NCI-H510A treated with DMSO at 0.1 percent for 48 hours (cell line): ENCODE results near the gene PANX1.

Experiments used
- DNase-seq: peaks from one replicate; lab custom pipeline; 2025; lab: John Stamatoyannopoulos, UW

The PANX1 gene

DNA sequence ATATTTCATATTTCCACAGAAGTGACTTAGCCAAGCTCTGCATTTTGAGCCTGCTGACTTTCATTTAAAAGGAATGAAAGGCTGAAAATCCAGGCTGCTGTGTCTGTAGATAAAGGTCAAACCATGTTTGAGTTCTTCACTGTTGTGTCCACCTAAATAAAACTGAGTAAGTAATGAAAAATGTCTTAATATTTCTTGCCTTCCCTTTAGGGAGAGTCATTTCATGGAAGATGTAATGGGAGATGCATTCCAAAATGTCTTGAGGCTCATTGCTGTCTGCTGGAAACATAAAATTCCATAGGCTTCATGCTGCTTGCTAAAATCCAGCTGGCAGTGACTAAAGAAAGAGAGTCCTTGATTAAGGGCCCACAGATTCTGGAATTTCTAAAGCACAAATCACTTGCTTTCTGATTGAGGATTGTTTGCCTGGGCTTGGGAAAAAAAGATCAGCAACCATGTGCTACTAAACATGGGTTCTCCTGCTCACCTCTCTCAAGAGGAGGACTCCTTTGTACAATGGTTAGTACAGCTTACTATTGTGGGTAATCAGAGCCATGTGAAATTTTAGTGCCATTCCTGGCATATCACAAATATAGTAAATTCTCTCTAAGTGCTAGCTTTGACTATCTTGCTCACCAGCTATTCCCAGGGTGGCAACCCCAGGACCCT, 56.9 kb downstream of the PANX1 start:
- no peak for DNase-seq

DNA sequence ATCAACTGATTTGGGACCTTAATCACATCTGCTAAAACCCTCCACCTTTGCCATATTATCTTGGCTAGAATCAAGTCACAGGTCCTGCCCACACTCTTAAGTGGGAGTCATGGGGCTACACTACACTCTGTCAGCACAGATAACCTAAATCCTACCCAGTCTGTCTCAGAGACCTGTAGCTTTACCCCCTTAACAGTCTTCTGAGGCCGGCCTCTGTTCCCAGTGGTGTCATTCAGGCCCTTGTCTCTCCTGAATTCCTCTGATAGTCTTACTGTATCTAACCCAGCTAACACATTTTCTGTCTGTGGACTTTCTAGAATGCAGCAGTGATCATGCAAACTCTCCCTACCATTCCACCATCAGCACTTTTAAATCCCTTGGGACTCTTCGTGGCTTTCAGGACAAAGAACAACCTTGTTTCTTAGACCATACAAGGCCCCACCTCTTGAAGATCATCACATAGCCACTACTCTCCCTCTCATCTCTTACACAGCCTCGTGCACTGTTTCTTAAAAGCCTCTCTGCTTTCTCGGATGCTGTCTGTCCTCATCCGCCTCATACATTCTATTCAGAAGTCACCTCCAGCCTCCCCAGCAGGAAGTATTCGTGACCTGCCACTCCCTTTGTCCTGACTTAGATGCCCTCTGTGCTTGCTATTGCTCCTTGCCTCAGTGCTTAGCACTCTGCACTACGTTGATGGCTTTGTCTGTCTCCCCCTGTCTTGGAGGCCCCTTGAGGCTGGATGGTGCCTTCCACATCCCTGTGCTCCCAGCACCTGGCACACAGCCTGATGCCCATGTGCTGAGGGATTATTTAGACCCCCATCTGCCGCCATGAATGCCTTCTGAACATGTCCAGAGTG, 57.9 kb downstream of the PANX1 start:
- DNase-seq: no peak

DNA sequence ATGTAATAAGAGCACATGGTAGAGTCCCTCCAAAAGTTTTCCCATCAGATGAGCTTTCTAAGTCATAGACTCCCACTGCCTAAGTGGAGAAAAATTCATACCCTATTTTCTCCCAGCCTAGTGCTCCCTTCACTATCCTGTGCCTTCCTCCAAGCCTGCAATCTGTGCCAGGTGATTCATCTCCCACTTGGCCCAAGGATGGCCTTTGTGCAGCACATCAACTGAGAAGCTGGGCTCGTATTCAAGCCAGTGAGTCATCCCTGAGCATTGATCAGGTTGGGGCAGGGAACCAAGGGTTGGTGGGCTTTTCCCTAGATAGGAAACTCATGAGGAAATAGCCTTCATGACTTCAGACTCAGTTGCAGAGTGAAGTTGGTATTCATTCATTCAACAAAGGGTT, 64.6 kb downstream of the PANX1 start:
- DNase-seq: no peak

DNA sequence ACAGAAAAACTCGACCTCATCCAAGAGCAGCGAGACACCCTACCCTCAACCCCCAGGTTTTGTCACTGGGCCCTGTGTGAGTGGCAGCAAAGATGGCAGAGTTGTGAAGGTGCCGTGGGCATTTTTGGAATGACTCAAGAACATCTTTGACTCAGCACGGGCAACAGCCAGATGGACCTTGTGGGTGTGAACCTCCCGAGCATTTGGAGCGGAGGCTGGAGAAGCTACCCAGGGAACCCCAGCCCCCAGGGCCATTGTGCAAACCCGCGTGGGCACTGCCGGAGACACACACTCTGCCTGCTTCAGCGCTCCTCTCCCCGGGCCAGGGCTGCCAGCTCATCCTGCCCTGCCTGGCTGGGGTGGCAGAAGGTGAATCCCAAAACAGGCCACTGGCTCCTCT, 66.1 kb downstream of the PANX1 start:
- DNase-seq: no peak

DNA sequence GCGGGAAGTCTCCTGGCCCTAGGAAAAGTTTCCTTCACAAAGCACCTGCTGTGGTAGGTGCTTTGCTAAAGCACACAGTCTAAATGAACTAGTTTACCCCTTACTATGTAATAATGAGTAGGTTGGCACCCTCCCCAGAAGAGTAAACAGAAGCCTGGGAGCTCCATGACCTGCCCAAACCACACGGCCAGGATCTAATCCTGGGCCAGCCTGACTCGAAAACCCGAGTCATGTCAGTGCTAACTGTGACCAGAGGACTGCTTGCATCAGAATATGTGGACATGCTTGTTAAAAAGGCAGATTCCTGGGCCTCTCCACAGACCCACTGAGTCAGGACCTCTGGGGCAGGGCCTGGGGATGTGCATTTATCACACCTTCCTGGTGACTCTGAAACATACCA, 67.7 kb downstream of the PANX1 start:
- no peak for DNase-seq

DNA sequence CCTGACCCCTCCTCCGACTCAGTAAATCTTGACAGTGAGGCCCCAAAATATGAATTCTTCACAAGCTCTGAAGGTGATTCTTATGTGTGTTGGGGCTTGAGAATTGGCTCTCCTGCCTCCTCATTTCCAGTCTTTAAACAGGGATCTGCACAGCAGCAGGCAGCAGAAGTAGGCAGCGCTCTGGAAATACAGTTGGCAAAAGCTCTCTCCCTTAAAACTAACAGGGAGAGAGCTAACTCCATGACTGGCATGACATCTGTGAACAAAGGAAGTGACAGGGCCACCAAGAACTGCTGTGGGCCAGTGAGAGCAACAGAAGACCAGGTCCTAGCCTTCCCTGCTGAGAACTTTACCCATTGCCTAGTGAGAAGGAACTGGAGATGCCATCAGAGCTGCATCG, 70.1 kb downstream of the PANX1 start:
- DNase-seq: no peak

DNA sequence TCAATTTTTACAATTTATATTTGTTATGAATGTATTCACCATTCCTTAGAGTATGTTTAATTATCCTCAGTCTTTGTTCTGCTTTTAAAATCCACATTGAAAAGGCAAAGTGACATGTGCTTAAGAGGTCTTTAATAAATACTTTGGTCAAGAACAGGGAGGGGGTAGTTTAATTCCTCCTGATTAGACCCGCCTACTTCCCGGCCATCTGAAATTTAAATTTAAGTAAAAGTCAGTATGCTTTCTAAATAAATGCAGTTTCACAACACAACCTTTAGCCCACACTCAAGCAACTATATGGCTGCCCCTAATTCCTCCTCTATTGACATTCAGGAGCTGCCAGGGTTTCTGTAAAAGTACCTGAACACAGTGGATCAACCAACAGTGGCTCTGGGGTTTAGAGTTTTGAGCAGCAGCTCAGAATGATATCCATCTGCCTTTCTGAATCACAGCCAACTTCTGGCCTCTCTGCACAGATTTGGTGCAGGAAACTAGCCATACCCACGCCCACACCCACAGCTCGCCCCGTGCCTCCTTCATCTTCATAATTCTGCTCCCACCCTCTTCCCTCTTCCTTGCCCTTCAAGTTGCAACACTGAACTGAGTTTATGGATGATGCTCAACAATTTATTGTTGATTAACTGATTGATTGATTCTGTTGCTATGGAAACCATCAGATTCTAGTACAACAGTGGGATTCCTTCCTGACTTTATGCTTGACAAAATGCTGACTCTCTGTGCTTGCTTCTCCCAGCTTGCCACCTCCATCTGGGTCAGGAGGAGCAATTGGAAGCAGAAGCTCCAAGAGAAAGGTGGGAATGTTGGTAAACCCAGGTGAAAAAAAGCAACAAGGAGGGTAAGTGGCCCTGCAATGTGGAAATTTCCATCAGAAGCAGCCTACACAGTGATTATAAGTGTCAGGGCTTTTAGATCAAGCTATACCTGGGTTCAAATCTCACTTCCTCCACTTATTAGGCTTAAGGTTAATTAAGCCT, 70.8 kb downstream of the PANX1 start:
- DNase-seq: no peak

DNA sequence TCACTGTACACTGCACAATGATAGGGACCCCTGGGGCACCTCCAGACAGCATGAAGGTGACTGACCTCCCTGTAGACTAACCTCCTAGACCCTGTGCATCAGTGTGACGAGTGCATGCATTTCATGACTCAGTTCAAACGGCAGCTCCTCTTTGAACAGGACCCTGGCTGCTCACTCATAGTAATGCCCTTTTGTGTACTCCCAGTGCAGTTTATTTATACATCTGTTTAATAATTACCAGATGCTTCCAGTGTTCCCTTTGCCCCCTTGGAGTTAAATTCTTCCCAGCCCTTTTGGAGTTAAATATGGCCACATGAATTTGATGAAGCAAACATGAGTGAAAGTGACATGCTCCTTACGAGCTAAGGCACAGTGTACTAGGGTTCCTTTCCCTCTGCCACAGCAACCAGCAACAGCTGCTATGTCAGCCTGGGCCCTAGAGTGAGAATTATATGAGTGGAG, 72.4 kb downstream of the PANX1 start:
- no peak for DNase-seq

DNA sequence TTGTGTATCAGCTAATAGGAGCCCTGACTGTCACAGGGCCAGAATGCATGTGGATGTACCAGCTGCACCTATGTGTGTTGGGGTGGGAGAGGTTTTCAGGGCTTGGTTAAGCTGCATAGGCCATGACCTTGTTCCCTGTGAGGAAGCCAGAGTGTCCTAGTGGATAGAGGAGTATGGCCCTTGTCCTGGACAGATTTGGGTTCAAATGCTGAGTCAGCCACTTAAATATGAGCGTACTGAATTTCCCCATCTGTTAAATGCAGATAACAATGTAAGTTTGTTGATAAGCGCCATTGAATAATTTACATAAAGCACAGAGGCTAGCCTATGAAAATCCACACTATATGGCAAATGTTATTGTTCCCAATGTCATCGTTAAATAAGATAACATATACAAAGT, 74.4 kb downstream of the PANX1 start:
- no peak for DNase-seq

DNA sequence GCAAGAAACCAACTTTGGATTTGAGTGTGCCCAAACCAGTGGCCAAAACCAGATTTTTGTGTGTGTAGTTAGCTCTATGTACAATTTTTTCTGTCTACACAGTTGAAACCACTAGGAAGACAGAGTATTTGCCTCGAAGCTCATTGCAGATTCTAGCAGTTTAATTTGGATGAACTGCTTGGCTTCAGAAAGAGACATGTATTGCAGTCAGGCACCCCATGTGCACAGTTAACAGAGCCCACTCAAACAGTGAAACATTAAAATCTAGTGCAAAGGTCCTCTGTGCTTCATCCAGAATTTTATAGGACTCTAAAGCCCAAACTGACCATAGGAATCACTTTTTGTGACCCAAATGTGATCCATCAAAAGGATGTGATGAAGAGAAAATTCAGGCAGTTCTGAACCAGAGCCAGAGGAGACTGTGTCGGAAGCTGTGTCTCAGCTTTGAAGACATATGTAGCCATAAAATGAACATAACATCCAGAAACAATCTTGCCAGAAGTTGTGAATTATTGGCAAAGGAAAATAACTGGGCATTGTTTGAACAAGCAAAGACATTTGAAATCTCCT, 82.7 kb downstream of the PANX1 start:
- no peak for DNase-seq

DNA sequence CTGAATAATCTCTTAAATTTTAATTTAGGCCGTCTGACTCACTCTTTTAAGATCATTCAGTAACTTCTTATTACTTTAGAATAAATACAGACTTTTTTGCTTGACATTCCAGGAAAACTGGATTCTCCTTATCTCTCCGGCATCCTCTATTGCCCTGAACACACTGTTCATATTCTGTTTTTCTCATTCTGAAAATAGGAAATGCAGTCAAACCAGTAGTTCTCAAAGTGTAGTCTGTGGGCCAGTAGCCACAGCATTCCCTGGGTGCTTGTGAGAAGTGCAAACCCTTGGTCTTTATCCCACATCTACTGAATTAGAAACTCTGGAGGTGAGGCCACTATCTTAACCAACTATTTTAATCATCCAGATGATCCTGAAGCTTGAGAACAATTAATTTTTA, 84.3 kb downstream of the PANX1 start:
- DNase-seq: no peak

DNA sequence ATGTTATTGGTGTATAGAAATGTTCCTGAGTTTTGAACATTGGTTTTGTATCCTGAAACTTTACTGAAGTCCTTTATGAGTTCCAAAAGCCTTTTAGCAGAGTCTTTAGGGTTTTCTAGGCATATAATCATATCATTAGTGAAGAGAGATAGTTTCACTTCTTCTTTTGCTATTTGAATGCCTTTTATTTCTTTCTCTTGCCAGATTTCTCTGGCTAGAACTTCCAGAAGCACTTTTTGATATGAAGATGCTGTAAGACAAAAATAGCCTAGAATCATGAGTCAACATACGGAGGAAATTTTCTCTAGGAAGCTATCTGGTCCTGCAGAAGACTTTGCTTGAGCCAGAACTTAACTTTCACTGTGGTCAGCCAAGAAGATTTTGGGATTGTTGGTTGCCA, 89.1 kb downstream of the PANX1 start:
- no peak for DNase-seq

DNA sequence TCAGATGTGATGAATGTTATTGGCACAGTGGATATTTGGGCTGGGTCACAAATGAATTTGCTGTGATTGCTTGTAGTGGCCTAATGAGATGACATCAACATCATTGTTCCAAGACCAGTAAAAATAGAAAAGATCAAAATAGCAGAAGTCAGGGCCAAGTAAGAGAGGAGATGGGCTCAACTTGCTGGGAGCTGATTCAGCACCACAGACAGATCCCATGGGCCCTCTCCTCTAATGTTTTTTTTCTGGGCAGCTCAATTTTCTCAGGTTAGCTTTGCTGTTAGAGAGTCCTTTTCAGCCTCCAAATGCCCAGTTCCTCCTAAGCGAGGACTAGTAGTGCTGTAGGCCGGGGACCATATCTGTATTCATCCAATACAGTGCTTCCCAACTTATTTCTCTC, 89.7 kb downstream of the PANX1 start:
- no peak for DNase-seq

DNA sequence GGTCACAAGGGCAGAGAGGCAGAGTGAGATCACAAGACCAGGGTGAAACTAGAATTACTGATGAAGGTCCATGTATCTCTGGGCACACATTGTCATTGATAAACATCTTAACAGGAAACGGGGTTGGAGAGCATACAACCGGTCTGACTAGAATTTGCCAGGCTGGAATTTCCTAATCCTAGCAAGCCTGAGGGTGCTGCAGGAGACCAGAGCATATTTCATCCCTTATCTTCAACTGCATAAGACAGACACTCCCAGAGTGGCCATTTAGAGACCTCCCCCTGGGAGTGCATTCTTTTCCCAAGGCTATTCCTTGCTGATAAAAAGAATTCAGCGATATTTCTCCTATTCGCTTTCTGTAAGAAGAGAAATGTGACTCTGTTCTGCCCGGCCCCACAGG, 91.1 kb downstream of the PANX1 start:
- no peak for DNase-seq

DNA sequence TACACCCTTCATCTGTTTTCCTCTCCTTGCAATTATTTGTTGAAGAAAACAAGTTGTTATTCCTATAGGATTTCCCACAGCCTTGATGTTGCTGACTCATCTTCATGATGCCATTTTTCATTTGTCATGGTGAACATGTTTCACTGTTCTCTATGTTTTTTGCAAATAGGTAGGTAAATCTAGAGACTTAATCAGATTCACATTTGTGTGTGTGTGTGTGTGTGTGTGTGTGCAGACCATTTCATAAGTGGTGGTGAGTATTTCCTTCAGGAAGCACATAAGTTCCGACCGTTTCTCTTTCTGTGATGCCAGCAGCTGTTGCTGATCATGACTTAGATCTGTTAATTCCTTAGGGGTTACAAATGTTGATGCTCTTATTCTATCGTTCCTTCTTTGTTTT, 95.4 kb downstream of the PANX1 start:
- DNase-seq: no peak
